Thyroid gland (tissue), 4 donors: ENCODE results near the gene PLPPR5.

ENCODE experiments used
- CTCF ChIP-seq, 6 experiments: fragments of 200-600 bp in 3 of 6; fragments of 450-650 bp in 3 of 6; sonication (generic) in 3 of 6; IDR thresholded peaks; one replicate each; pipeline ENCODE4 v1.5.1; 2016 to 2019; ENCODE audit warnings: antibody characterized with exemption in 6 of 6, mild to moderate bottlenecking in 2 of 6, inconsistent platforms in 1 of 6, moderate library complexity in 1 of 6
- POLR2A ChIP-seq, 2 donors: fragments of 450-650 bp; IDR thresholded peaks; one replicate each; pipeline ENCODE4 v1.6.1; 2017; ENCODE audit warnings: antibody characterized with exemption in 2 of 2, mild to moderate bottlenecking in 2 of 2, moderate library complexity in 1 of 2

- TF ChIP-seq CTCF (IDR thresholded peaks at IDR 0.05) = no peak
- no peak for TF ChIP-seq POLR2A (IDR thresholded peaks at IDR 0.05)
These were observed 79.7 kb downstream of the PLPPR5 start for GRCh38 chr1:98924977-98925376.
